NCI-H1930 (cell line): Measurements from ENCODE around the gene RNF31.

ENCODE experiments used
- DNase-seq, 2 experiments: peaks; one replicate each; lab custom pipeline; 2025; lab: John Stamatoyannopoulos, UW

RNF31 gene

DNA sequence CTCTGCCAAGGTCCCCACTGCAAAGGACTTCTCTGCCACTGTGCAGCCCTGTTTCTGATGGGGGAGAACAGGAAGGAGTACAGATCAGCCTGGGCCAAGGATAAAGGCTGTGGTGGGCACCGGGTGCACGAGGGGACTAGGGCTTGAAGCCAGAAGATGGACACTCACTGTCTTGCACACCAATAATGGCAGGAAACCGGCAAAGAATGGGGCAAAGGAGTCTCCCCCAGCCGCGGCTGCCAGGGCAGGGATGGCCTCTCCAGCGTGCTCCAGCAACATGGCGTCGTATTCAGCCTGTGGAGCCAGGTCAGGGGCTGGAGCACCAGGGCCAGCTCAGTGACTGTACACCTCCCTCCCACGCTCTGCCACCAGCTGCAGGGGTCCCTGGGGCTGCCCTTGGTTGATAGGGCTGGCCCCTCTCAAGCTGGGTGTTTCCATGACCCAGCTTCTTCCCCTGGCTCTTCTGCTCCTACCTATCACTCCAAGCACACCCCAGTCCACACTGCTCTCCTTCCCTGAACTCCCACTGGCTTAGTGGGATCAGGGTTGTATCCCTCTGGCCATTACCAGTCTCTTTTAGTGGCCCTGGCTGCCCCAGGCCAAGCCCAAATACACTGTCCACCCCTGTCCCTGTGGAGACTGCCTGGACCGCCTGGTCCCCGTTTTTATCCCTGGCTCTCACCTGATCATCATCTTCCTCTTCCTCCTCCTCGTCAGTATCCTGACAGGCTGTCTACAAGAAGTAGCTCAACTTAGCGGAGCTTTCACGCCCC is 35.0 kb downstream of the RNF31 start:
- DNase-seq, result no peak

DNA sequence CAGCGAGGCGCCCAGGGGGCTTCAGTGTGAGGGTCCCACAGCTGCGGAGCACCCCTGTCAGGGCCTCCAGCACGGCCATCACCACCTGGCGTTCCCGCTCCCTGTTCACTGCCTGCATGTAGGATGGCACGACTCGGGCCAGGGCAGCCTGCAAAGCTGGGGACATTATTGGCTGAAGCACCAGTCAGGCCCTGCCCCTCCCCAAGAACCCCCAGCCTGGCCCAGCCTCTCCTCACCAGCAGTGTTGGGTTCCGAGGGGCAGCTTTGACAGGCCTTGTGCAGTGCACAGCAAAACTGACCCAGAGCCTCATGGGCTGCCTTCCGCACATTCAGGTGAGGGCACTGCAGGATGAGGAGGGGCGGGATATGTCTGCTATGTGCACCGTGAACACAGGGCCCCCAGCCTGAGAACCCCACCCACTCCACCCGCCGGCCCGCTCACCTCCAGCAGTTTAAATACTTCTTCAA is 35.8 kb downstream of the RNF31 start:
- DNase-seq, result no peak

DNA sequence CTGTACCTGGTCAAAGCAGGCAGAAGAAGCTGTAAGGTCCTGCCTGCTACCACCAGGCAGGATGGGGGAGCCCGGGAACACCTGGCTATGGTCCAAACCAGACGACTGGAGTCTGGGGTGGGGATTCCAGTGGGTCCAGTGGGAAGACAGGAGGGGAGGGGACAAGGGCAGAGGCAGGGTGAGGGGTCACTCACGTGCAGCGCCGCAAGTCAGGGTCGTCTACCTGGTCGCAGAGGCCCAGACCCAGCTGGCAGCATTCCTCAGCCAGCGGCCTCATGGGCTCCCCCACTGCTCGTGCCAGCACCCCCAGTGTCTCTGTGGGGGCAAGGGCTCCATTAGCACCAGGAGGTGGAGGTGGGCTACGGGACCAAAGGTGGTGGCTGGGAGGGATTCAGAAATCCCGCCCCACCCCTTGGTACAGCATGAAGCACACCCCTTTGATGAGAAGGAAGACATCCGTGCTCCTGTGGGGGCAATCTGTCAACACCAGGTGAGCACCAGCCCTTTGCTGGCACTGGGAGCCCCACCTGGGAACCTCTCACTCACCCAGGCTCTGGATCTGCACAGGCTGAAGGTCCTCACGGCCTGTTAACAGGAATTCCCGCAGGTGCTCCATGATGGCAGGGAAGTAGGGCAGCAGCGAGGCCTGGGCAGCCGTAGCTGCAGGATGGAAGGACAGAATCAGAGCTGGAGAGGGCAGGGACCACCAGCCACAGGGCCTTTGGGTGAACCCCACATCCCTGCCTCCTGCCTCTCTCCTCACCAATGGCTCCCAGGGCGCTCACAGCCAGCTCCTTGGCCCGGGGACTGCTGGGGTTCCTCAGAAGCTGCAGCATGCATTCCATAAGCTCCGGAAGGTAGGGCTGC is 37.0 kb downstream of the RNF31 start:
- no peak for DNase-seq

DNA sequence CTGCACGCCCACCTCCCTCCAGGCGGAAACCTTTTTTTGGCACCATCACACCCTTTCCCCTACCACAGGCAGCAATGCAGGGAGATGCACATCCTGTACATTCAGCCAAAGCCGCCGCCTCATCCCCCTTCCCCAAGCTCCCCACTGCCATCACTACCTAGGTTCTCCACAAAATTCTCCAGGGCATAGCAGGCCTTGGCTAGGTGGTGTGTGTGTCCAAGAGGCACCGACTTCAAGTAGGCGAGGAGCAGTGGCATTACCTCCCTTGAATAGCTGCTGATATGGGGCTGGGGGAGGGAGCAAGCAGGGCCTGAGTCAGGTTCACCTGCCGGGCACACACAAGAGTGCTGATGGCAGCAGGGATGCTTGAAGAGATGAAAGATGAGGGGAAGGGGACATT is 37.7 kb downstream of the RNF31 start:
- DNase-seq, result no peak

DNA sequence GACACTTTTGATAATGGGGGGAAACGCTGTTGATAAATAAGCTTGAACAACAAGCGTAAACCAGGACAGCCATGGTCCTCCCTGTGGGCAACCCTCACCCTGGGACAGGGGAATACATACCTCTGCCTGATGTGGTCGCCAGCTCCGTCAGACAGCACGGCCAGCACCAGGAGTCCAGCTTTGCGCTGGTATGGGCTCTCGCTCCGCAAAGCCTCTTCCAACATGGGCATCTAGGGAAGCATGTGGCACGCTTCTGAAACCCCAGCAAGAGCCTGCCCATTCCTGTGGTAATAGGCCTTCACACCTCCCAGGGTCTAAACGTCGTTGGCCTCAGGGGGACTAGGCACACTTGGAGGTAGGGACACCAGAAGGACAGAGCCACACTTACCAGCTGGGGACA is 38.4 kb downstream of the RNF31 start:
- no peak for DNase-seq

DNA sequence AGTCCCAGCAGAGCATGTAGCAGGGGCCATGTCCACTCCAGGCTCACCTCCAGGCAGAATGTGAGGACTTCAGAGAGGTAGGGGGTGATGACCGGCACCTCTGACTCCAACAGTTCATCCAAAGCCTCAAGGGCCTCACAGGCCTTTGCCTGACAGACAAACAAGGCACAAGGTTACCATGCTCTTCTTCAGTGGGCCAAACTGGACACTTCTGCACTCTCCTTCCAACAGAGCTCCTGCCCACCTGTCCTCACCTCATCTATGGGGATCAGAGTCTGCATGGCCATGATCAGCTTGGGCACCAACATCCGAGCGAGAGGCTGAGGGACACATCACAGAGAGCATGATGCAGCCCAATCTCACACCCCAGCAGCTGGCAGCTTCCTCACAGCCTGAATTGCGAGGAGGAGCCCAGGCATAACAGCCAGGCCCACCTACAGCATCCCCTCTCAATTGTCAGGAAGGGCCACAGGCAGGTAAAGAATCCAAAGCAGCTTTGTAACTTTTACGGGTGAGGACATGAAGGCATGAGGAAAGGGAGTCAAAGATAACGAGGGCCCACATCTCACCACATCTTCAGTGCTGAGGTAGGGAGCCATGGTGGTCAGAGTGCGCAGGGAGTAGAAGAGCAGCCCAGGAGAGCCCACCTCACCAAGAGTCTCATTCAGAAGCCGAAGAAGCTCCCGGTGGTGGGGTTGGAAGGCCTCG is 39.7 kb downstream of the RNF31 start:
- no peak for DNase-seq

DNA sequence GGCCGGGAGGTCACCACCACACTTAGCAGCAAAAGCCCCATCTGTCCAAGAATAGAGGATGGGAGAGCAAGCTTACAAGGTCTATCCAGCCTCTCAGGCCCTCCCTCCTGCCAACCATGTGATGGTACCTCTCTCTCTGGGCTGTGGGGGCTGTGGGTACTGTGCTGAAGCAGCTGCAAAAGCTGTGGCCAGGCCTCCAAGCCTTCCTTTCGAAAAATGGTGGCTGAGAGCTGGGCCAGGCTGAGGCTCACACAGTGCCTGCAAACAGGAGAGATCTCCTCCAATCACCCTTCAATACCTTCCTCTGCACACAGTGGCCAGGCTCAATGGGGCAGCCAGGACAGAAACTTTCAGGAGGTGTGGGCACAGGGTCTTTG is 40.2 kb downstream of the RNF31 start:
- no peak for DNase-seq

DNA sequence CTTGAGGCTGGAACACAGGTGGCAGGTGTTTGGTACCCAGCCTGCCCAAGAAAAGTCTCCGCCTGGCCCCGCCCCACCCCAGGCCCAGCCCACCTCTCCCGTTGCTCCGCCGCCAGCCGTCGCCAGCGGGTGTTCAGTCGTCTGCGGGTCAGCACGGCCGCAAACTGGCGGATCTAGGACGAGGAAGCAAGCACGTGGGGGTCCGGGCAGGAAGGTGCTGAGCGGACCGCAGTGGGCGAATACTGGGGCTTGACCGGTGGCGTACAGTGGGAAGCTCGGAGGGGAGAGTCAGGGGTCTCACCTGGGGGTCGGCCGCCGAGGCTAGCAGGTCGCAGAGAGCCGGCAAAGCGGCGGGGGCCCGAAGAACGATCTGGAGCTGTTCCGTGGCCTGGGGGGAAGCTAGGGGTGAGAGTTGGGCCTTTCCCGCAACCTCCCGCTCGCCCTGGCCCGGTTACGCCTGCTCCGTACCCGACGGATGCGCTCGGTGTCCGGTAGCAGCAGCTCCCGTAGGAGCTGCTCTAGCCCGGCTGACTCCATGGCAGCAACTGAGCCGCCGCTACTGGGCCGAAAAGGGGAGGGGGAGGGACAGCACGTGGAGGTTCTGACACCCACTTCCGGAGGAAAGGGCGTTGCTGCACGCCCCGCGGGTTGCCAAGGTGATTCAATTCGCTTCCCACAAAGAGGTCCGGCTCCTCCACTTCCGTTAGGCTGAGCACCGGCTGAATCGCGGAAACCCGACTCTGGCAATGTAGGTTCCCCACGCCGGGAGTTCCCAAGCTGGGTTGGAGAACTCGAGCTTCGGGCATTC is 41.2 kb downstream of the RNF31 start, which contains the start of gene IPO4:
Gene IPO4 (minus strand): TSS at position 566 of the 808 bp plus-strand sequence. CDS start 29 bp downstream, at position 537.
- DNase-seq, result peak; percentile 92 to 96

DNA sequence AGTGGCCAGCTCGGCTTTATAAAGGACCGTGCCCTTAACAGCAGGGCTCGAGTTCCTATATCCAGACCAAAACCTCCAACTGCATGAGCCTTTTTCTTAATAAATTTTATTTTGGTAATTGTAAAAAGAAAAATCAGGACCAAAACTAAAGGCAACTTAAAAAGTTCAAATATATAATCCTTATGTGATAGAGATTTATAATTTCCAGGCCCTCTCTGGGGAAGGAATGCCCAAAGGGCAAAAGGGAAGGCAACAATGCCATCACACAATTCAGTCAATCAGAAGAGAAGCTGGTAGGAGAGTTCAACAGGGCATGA is 41.7 kb downstream of the RNF31 start:
- no peak for DNase-seq

DNA sequence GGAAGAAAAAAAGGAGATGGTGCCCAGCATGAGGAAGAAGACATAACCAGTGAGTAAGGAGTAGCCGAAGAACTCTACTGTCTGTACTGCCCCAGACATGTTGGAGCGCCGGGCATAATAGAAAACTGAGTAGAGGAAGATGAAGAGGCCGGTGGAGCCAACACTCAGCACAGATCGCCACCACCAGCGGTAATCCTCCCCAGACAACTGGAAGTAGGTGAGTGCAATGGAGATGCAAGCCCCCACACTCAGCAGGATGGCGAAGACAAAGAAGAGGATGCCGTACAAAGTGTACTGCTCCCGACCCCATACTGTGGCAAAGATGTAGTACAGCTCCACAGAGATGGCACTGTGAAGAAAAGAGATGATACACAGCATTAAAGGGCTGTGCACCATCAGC is 42.2 kb downstream of the RNF31 start:
- no peak for DNase-seq

DNA sequence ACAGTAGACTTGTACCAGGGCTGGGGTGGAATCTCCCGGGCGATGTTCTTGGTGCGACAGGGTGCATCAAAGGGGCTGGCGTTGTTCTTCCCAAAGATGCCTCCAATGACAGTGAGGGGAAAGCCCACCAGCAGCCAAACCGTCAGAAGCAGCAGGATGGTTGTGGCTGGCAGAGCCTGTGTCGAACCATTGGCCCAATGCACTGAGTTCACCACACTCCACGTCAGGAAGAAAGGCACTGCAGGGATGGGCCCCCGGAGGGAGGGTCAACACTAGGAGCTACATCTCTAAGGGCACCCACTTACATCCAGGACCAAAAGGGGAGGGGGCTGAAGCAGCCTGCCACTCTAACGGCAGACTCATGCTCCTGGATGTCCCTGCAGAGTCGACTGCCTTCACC is 43.1 kb downstream of the RNF31 start:
- DNase-seq, result no peak

DNA sequence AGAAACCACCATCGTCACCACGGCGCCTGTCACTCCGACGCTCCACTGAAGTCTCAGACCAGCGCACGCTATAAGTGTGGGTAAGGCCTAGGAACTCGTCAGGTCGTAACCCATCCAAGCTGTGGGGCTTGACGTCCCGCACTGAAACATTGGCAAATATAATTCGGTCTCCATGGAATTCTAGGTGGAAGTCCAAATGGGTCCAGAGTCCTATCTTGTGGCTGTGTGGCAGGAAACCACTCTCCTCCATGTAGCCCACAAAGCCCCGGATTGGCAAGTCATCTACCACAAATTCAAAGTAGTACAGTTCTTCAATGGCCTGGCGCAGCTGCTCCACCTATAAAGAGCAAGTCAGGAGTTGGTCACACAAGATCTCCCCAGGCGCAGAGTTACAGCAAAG is 45.6 kb downstream of the RNF31 start:
- DNase-seq, result no peak

DNA sequence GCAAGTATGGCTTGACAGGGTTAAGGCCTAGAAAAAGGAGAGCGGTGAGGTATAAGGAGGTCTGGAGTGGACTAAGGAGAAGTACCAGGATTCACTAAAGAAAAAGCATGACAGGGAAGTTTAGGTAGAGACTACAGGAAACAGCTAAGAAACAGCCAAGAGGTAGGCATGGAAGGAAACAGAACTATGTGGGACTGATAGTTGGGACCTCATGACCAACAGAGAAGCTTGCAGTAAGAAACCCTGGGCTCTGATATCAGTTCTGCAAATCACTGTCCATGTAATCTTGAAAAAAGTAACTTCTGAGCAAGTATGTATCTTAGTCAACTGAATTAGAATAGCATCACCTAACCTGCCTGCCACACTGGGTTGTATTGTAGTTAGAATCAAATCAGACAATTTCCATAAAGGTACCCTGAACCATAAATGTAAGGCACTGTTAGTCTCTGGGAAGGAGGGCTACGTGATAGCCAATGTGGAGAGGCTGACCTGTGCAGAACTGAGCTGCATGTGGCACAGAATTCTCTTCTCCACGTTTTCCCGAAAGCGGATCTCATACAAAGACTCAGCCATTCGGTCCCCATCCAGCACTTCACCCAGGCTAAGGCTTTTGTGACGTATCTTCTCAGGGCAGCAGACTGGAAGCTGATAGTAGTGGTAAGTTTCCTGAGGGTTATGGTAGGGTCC is 47.0 kb downstream of the RNF31 start:
- no peak for DNase-seq

DNA sequence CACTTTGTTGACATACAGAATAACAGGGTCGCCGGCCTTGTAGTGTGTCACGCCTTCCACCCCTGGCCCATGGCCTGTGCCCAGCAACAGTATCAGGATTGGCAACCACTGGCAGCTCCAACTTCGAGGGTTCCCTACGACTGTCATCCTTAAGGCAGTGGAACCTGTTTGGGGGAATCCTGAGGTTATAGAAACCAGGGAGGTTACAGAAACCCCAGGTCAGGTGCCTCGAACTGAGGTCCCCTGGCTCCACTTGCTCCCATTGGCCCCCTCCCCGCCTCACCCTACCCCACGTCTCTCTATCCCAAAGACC is 47.5 kb downstream of the RNF31 start:
- no peak for DNase-seq

DNA sequence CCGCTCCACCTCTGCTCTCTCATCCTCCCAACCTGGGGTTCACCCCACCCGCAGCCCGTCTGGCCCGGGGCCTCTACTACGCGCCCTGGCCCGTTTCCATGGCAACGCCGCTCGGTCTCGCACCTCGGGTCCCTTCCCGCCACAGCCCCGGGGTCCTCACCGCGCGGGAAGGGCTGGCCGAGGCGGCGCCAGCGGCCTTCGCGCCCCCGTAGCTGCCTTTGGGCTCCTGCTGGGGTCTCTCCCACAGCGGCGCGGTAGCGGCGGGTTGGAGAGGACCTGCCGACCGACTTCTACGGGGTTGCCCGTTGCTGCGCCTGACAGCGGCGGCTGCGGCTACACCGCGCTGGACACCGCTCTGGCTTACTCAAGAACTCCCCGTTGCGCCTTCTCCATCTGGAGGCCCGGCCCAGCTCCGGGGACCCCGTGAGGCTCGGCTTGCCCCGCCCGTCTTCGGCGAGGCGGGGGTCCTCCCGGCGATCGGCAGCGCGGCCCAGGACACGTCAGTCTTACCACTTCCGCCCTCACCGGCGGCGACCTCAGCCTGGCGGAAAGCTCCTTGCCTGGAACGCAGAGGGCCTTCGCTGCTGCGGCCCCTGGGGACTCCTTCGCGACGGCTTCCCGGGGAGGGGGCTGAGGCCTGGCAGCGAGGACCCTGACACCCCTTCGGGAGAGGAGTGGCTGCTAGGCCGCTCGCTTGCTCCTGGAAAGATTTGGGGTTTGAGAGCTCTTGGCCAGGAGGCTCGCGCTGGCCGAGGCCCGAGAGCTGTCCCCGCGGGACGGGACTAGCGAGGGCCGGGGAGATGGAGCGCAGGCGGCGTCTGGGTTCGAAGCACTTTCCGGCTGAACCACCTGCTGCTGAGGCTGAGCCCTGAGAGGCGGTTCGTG is 48.1 kb downstream of the RNF31 start, which contains the start of gene TM9SF1:
Gene TM9SF1 (minus strand): TSS at position 256 of the 885 bp plus-strand sequence. CDS start 422 bp downstream, outside the sequence.
- peak; percentile 71 to 76 for DNase-seq

DNA sequence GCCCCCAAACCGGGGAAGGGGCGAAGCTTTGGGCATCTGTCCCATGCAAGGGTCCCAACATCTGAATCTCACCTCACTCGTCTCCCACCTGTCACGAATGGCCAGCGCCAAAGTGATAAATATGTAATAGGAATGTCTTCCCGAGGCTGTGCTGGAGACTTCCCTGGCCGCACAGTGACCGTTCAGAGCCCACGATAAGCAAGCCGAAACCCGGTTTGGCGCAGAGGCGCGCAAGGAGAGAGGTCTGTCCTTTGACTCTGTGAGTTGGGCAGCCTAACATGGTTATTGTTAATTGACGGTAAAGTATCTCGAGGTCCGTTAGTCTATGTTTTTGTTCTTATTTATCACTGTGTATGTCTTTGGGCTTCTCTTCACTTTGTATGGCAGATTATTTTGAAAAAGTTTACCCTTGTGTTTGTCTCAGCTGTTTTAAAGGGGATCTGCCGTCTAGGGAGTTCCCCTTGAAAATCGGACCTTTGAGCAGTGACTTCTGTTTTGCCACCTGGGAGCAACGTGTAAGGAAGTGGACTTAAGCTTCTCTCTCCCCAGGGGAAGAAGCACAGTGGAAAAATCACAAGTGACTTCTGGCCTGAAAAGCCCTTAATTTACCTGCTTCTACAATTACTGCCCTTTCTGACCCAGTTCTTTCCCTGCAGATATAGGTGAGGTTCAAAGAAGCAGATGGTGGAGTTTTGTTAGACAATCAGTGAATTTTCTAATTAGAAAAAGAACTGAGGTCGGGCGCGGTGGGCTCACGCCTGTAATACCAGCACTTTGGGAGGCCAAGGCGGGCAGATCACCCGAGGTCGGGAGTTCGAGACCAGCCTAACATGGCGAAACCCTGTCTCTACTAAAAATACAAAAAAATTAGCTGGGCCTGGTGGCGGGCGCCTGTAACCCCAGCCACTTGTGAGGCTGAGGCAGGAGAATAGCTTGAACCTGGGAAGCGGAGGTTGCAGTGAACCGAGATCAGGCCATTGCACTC is 49.1 kb downstream of the RNF31 start:
- no peak for DNase-seq

DNA sequence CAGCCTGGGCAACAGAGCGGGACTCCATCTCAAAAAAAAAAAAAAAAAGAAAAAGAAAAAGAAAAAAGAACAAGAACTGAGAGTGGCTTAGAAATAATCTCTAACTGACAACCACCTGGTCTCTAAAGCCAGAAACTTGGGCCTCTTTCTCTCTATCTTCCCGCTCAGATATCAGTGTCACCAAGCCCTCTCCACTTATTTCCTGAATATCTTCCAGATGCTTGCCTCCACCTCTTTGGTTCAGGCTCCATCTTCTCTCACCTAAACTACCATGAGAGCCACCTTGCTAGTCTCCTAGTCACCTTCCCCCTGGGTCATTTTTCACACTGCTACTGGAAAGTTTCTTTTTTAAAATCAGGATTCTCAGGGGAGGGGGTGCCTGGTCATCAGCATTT is 49.8 kb downstream of the RNF31 start:
- no peak for DNase-seq

DNA sequence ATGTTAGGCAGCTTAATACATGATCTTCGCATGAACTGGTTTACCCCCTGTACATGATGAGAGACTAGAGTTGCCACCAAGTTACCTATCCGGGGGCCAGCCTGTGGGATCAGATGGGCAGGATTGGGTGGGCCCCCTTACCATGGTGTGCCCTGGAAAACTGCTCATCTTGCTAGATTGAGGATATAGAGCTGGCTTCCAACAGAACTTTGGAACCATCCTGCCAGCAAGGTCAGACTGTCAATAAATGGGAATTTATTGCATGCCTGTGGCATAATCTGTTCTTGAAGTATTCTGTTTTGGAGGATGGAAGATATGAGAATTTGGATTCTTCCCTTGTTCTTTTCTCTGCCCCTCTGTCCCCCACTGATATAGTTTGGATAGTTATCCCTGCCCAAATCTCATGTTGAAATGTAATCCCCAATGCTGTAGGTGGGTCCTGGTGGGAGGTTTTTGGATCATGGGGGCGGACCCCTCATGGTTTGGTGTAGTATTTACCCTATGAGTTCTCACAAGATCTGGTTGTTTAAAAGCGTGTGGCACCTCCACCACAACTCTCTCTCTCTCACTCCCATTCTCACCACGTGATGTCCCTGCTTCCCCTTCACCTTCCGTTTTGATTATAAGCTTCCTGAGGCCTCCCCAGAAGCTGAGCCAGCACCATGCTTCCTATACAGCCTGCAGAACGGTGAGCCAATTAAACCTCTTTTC is 51.7 kb downstream of the RNF31 start:
- no peak for DNase-seq
